Tibial nerve (tissue), 4 donors: Measurements from ENCODE around the gene GYG2.

ENCODE experiments used
- EP300 ChIP-seq, 2 donors: sonication (generic); formaldehyde crosslinking; IDR thresholded peaks; one replicate each; pipeline ENCODE4 v1.6.1; 2017; ENCODE audit warnings: antibody characterized with exemption in 2 of 2, mild to moderate bottlenecking in 1 of 2
- POLR2A ChIP-seq, 2 donors: fragments of 450-650 bp; IDR thresholded peaks; one replicate each; pipeline ENCODE4 v1.6.1; 2017; ENCODE audit warnings: antibody characterized with exemption in 2 of 2, mild to moderate bottlenecking in 2 of 2, moderate library complexity in 2 of 2
- TF ChIP-seq, protein P1 (sequence below), 5 experiments: fragments of 200-600 bp in 3 of 5; fragments of 450-650 bp in 2 of 5; sonication (generic) in 3 of 5; IDR thresholded peaks; one replicate each; pipeline ENCODE4 v1.5.1; 2016 to 2019; ENCODE audit warnings: antibody characterized with exemption in 5 of 5, mild to moderate bottlenecking in 3 of 5, moderate library complexity in 2 of 5

- TF ChIP-seq, protein P1, sequence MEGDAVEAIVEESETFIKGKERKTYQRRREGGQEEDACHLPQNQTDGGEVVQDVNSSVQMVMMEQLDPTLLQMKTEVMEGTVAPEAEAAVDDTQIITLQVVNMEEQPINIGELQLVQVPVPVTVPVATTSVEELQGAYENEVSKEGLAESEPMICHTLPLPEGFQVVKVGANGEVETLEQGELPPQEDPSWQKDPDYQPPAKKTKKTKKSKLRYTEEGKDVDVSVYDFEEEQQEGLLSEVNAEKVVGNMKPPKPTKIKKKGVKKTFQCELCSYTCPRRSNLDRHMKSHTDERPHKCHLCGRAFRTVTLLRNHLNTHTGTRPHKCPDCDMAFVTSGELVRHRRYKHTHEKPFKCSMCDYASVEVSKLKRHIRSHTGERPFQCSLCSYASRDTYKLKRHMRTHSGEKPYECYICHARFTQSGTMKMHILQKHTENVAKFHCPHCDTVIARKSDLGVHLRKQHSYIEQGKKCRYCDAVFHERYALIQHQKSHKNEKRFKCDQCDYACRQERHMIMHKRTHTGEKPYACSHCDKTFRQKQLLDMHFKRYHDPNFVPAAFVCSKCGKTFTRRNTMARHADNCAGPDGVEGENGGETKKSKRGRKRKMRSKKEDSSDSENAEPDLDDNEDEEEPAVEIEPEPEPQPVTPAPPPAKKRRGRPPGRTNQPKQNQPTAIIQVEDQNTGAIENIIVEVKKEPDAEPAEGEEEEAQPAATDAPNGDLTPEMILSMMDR (IDR thresholded peaks at IDR 0.05): no peak
- no peak for TF ChIP-seq EP300 (IDR thresholded peaks at IDR 0.05)
- TF ChIP-seq POLR2A (IDR thresholded peaks at IDR 0.05): no peak
Measured at GRCh38 chrX:2921750-2922149, 93.0 kb downstream of the GYG2 start.
